GM18526 (cell line): ENCODE measurements around the gene PTGER2.

Experiments used
- POLR2A ChIP-seq: IDR thresholded peaks from 3 replicates; pipeline ENCODE4 v1.6.1; 2011; ENCODE audit not compliant: insufficient read length; ENCODE audit errors: extremely low read depth

PTGER2 gene

DNA sequence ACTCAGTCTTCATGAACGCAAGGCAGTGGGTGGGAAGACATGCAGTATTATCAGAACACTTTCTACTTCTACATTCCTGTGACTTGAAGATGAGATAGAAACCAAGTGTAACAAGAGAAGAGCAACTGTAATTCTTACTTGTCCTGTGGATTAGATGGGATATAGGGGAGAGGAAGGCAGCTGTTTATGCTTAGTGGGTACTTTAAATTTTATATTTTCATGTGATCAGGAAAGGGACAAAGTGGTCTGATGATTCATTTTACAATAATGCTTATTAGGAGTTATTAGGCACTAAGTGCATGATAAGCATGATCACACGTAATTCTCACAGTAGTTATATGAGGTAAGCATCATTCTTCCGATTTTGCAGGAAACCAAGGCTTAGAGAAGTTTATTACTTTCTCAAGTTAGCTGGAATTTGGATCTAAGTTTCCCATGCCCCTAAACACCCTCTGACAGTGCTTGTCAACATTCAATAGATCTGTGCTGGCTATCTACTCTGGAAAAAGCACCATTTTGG is 52.7 kb downstream of the PTGER2 start:
- no peak for TF ChIP-seq POLR2A

DNA sequence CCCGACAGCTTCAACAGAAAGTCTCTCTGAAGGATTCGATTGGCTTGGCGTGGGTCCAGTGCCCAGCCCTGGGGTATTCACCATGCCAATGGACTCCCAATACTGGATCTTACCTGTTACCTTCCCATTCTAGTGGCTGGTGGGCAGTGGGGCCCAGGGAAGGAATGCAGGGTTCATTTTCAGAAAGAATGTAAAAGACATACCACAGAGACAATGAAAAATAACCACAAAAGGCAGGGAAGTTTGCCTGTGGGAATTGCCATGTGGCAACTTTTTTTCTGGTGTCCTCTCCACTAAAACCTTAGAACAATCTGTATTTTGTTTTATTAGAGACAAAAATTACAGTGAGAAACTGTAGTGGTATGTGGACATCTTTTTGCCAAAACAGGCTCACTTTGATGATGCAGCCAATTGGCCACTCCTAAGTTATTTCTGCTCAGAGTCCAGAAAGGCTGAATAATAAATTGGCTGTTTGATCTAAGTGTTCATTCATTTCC is 55.2 kb downstream of the PTGER2 start:
- no peak for TF ChIP-seq POLR2A

DNA sequence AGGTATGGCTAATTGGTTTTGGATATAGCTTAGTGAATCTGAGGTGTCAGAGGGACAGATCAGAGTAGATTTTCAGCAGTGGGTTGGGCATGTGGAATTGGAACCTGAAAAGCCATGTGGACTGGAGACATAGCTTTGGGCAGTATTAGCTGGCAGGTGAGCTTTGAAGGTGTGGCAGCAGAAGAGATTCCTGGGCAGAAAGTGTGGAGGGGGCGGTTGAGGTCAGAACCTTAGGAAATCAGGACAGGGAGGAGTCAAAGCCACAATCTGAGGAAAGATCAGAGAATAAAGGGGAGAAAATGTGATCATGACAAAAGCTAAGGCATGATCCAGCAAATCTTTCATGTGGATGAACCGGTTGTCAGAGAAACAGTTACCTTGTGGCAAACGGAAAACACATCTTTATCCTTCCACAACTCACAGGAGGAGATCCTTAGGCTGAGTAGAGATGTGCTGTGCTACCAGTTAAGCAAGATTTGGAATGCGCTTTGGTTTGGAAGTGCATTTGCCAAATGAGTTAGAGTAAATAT is 56.4 kb downstream of the PTGER2 start:
- no peak for TF ChIP-seq POLR2A

DNA sequence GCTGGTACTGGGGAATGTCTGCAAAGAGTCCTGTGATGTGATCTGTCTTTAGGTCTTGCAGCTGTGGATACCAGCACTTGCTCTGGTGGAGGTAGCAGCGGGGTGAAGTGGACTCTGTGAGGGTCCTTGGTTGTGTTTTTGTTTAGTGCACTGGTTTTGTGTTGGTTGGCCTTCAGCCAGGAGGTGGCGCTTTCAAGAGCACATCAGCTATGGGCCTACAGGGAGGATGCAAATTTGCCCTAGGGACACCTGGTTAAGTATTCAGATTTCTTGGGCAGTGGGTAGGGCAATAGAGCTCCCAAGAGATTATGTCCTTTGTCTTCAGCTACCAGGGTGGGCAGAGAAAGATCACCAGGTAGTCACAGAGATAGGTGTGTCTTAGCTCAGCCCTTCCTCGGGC is 63.8 kb downstream of the PTGER2 start:
- no peak for TF ChIP-seq POLR2A
